CMK (cell line): ENCODE measurements around the gene SYP.
A peak's percentile ranks its signal among the peaks of the same experiment; 100 is the strongest.

Experiments used
- DNase-seq: peaks from one replicate; pipeline ENCODE4 v3.0.0-alpha.2; 2010; ENCODE audit warnings: low read depth

SYP gene

DNA sequence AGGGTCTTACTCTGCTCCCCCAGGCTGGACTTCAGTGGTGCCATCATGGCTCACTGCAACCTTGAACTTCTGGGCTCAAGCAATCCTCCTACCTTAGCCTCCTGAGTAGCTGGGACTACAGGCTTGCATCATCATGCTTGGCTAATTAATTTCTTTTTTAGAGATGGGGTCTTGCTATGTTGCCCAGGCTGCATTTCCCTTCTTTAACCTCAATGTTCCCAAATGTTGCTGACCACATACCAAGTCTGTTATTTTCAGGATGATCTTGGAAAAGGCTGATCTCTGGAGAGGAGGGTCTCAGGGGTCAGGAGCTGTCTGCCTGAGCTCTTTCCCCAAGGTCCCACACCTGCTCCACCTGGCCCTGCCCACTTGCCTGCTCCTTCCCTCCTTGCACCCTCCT is 20.1 kb upstream of the SYP start:
- DNase-seq, result no peak

DNA sequence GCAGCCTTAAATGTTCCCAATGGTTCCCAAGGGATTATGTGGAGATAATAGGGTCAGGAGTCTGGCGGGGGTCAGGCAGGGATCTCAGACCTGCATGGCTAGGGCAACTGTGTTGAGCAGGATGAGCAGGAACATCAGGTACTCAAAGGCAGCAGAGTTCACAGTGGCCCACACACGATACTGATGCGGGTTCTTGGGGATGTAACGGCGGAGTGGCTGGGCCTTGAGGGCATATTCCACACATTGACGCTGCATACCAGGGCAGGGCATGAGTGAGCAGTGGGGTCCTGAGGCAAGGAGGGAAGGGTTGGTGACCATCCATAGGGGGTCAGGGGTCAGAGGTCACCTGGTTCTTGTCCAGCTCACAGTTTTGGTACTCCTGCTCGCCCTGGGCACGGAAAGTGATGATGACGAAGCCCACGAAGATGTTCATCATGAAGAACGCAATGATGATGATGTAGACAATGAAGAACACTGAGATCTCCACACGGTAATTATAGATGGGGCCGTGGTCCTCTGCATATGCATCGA is 15.1 kb upstream of the SYP start:
- no peak for DNase-seq

- no peak for DNase-seq
Measured at GRCh38 chrX:49214416-49214815, 14.4 kb upstream of the SYP start.

GRCh38 chrX:49212861-49213260 is 12.9 kb upstream of the SYP start:
- no peak for DNase-seq

DNA sequence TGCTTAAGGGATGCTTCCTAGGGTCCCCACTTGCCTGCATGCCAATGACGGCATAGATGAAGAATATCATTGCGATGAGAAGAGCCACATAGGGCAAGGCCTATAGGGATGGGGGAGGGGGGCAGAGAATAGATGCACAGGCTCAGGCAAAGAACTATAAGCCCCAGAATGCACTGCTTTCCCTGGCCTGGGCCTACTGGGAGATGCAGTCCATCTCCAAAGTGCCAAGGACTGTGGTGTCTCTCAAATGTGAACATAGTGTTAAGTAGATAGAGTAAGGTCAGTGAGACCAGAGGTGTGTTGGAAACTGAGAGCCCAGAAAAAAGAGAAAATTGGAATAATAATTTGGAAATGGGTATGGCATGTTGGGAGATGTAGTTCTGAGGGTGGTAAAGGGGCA is 12.2 kb upstream of the SYP start:
- DNase-seq, result no peak

GRCh38 chrX:49211074-49211473 is 11.1 kb upstream of the SYP start:
- DNase-seq, result no peak

DNA sequence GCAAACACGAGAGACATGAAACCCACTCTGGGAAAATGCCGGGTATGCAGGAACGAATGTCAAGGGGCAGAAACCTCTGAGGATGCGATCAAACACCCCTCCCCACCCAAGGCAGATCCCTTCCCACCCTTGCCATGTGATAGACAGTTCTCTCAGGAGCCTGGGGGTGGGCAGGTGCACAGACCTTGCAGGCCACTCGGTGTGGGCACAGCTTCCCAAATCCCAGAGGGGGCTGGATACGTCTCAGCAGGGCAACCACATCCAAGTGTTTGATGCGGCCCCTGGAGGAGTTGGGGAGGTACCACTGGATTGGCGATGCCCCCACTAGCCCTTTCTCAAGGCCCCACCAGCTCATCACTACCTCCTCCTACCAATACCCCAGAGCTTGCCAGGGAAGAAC is 10.4 kb upstream of the SYP start:
- no peak for DNase-seq

- DNase-seq, result no peak
Measured at GRCh38 chrX:49209434-49210251, 9.7 kb upstream of the SYP start.

- DNase-seq, result no peak
Measured at GRCh38 chrX:49208399-49208798, 8.4 kb upstream of the SYP start.

DNA sequence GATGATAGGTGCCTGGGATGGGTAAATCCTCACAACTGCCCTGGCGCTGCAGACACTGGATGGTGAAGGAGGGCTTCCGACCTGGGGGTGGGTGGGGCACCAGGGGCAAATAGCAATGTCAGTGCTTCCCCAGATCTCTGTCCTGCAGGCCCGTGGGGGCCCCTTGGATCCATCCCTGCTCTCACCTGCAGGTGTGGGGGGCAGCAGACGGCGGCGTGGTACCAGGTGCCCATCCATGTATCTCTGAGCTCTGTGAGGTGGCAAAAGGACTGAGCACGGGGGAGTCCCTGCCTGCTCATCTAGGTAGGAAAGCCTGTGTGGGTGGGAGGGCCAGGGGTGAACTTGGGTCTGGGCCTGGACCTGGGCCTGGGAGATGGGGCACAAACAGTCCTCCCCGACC is 6.5 kb upstream of the SYP start:
- no peak for DNase-seq

GRCh38 chrX:49205443-49205842 is 5.5 kb upstream of the SYP start:
- no peak for DNase-seq

GRCh38 chrX:49204709-49205108 is 4.7 kb upstream of the SYP start:
- DNase-seq, result no peak

DNA sequence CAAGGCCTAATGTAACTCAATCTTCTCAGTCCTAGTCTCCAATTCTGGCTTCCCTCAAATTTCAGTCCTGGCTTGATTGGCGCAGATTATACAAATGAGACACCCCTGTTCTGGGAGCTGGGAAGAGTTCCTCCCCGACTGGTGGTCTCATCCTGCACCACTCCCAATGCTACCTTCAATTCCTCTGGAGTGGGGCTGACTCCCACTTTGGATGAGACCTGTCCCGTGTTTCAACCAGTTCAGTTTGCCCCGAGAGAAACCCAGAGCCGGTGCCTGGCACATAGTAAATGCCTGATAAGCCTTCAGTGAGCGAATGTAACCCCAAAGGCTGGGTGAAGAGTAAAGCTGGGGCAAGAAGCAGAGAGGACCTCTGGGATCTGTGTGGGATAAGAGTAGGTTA is 4.0 kb upstream of the SYP start:
- no peak for DNase-seq

- DNase-seq, result no peak
Measured at GRCh38 chrX:49203536-49203935, 3.5 kb upstream of the SYP start.

DNA sequence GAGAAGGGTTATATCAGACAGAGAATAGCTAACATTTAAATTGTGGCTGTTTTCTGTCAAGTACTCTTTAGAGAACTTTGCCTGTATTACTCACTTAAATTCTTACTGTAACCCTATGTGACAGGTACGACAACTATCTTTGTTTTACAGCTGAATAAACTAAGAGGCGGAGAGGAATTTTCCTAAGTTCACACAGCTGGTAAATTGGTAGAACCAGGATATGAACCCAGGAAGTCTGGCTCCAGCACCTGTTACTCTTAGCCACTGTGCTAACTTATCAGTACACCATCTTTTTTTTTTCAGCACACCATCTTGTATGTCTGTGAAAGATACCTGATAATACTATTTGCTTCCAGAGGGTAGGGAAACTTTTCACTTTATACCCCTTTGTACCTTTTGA is 2.0 kb upstream of the SYP start:
- DNase-seq, result no peak

GRCh38 chrX:49199315-49199595 is 738 bp downstream of the SYP start:
- DNase-seq, result no peak

DNA sequence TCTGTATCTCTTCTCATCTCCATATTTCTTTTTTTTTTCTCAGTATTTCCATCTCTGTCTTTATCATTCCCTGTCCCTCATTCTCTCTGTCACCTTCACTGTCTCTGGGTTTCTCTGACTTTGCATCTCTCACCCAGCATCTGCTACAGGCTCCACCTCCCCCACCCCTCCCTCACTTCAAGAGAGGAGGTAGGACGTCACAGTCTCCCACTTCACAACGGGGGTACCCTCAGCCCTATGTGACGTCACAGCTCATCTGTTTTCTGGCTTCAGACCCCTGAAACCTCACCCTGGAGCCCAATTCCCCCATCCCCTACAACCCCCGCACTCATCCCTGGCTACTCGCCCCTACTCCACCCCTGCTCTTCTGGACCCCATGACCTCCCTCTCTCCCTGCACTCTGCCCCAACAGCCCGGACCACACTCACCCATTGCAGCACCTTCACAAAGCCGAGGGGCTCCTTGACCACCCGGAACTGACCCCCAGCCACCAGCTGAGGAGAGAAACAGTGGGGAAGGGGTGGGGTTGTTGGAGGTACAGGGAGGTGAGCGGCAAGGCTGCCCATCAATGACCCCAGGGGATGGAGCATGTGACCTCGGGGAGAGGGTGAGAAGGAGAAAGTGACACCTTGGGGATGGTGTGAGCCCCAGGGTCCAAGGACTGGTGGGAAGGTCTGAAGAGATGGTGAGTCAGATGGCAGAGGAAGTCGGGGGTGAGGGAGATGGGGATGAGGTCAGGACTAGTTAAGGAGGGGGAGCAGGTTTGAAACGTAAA is 1.3 kb downstream of the SYP start:
- DNase-seq, result no peak

DNA sequence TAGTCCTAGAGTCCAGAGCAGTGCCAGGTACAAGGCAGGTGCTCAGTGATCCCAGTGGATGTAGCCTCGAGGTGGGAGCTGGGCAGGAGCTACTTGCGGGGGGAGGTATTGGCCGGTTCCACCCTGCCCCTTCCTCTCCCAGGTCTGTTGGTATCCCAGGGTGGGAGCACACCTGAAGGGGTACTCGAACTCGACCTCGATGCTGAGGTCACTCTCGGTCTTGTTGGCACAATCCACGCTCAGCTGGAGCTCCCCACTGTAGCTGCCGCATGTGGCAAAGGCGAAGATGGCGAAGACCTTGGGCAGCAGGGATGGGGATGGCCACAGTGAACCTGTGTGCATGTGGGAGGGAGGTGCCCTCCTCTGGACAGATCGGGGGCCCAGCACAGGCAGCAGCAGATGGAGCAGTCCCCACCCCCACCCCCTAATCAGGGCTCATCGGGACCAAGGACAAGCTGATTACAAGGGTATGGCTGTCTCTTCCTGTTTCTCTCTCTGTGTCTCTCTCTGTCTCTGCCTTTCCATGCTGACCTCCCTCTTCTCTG is 2.4 kb downstream of the SYP start:
- DNase-seq, result no peak

GRCh38 chrX:49193542-49193964 is 6.4 kb downstream of the SYP start:
- no peak for DNase-seq

DNA sequence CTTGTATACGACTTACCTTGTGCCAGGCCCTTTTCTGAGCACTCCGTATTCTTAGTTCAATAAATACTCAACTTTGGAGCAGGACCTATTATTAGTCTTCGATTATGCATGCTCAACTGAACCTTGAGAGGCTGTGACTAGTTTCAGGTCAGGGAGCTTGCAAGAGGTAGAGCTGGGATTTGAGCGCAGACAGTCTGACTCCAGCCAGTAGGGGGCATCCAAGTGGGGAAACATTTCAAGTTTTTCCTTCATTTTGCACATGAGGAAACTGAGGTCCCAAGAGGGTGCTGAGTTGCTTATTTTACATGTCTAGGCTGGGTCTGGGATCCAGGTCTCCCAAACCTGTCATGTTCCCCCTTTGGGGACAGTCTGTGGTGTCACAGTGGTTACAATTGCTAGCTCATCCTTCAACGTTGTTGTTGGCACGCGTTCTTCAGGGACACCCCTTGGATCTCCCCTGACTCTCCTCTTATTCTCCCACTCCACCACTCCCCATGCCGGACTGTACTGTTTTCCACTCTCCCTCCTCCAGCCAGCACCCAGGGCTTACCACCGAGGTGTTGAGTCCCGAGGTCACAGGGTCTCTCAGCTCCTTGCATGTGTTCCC is 7.2 kb downstream of the SYP start:
- no peak for DNase-seq

GRCh38 chrX:49191574-49192011 is 8.4 kb downstream of the SYP start:
- DNase-seq, result no peak

GRCh38 chrX:49190821-49191573 is 9.0 kb downstream of the SYP start:
- DNase-seq, result peak; percentile 99
